ENCODE results near the gene RAP1GAP. TPM values are rescaled to one million over a fixed set of nuclear protein-coding genes. Genes with fewer than 3 reads are reported as not detected.

Gene RAP1GAP
- polyA plus RNA-seq, 2 of the 4 experiments (the other 2 are of a cell fraction): 5.4 to 16.7 TPM

DNA sequence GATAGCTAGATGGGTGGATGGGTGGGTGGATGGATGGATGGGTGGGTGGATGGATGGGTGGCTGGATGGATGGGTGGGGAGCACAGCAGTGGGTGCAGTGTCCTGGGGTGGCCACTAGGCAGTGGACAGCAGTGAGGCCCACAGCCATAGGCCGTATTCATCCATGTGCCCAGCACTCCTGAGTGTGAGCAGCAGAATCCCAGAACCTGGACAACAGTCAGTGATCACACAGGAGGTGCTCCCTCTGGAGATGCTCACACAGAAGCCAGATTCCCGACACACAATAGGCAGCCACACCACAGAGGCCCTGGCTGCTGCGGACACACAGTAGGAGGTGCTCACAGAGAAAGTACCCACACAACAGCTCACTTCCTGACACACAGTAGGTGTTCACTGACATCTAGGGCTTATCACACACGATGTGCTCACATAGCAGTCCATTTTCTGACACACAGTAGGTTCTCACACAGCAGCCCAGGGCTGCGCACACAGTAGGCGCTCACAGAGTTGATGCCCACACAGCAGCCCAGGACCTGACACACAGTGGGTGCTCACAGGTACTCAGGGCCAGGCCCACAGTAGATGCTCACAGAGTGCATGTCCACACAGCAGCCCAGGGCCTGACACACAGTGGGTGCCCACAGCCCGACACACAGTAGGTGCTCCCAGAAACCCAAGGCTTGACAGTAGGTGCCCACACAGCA lies 64.0 kb downstream of the RAP1GAP start:
- DNase-seq (ENCODE audit: low read depth in 1 of 2, low spot score in 1 of 2): no peak
- Histone ChIP-seq H3K27ac (no peak overlapping the region), H3K4me1 (peaks cover 8% of the 10 kb centered on the region; the same call in 1 of the 3 replicates), H3K4me2 (no peak overlapping the region), H3K9me3 (no peaks in the 10 kb centered on the region), H3K4me3 (no peak overlapping the region)
- TF ChIP-seq PHF8 (IDR thresholded peaks at IDR 0.05; ENCODE audit: borderline replicate concordance, low read depth) (no peak), KDM1A (IDR thresholded peaks at IDR 0.05; ENCODE audit: low read depth) (no peak), MAZ (IDR thresholded peaks at IDR 0.05; ENCODE audit: borderline replicate concordance, low read depth, low read length) (no peak)
- TF ChIP-seq, protein P1, sequence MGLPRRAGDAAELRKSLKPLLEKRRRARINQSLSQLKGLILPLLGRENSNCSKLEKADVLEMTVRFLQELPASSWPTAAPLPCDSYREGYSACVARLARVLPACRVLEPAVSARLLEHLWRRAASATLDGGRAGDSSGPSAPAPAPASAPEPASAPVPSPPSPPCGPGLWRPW (IDR thresholded peaks at IDR 0.05): no peak
- TF ChIP-seq, protein P2, sequence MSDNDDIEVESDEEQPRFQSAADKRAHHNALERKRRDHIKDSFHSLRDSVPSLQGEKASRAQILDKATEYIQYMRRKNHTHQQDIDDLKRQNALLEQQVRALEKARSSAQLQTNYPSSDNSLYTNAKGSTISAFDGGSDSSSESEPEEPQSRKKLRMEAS (IDR thresholded peaks at IDR 0.05): no peak
- WGBS (ENCODE audit: missing lambda C conversion rate): 92% methylated on average over 5 of the region's 7 CpGs
- POLR2A ChIA-PET: no interaction called here
- CTCF ChIA-PET: no interaction called here
- FAIRE-seq: no peak
- no peak for ATAC-seq

DNA sequence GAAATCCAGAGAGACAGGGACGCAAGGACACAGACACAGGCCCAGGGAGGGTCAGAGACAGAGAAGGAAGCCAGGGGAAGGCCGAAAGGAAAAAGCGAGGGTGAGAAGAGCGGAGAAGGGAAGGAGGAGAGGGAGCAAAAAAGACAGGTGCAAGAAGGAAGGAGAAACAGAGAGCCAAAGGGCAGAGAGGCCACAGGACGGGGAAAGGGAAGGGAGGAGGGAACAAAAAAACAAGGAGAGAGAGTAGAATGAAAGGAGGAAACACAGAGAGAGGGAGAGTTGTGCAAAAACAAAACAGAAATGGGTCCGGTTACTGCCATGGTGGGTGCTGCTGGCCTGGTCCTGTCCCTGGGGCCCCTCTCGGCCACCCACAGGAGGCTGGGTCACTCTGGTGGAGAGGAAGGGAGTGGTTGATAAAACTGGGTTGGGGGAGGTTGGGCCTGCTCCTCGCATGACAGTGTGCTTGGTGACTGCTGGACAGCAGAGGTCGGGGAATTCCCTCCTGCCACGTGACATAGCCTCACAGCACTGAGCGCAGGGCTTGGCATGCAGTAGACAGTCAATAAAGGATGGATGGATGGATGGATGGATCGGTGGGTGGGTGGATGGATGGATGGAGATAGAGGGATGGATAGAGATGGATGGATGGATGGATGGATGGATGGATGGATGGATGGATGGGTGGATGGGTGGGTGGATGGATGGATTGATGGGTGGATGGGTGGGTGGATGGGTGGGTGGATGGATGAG lies 64.8 kb downstream of the RAP1GAP start:
- POLR2A ChIA-PET: no interaction called here
- Histone ChIP-seq H3K9me3 (no peaks in the 10 kb centered on the region), H3K4me2 (no peak overlapping the region), H3K27ac (no peak overlapping the region), H3K4me3 (no peak overlapping the region), H3K4me1 (peaks cover 8% of the 10 kb centered on the region; the same call in 1 of the 3 replicates)
- no peak for TF ChIP-seq PHF8 (IDR thresholded peaks at IDR 0.05; ENCODE audit: borderline replicate concordance, low read depth)
- no peak for TF ChIP-seq RFX5 (IDR thresholded peaks at IDR 0.05)
- TF ChIP-seq POLR2A (IDR thresholded peaks at IDR 0.05; ENCODE audit: low read length): no peak
- no peak for TF ChIP-seq CHD2 (IDR thresholded peaks at IDR 0.05; ENCODE audit: low read length, partially characterized antibody)
- TF ChIP-seq, protein P3, sequence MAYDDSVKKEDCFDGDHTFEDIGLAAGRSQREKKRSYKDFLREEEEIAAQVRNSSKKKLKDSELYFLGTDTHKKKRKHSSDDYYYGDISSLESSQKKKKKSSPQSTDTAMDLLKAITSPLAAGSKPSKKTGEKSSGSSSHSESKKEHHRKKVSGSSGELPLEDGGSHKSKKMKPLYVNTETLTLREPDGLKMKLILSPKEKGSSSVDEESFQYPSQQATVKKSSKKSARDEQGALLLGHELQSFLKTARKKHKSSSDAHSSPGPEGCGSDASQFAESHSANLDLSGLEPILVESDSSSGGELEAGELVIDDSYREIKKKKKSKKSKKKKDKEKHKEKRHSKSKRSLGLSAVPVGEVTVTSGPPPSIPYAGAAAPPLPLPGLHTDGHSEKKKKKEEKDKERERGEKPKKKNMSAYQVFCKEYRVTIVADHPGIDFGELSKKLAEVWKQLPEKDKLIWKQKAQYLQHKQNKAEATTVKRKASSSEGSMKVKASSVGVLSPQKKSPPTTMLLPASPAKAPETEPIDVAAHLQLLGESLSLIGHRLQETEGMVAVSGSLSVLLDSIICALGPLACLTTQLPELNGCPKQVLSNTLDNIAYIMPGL (CRISPR knock-in tag; IDR thresholded peaks at IDR 0.05; ENCODE audit: borderline replicate concordance): no peak
- no peak for TF ChIP-seq HOXB13 (CRISPR knock-in tag; IDR thresholded peaks at IDR 0.05; ENCODE audit: low read depth)
- no peak for TF ChIP-seq RARB (CRISPR knock-in tag; IDR thresholded peaks at IDR 0.05)
- TF ChIP-seq, protein P2 (IDR thresholded peaks at IDR 0.05): no peak
- TF ChIP-seq CEBPB (IDR thresholded peaks at IDR 0.05): no peak
- no peak for TF ChIP-seq SREBF2 (IDR thresholded peaks at IDR 0.05)
- no peak for TF ChIP-seq POLR2AphosphoS2 (conservative IDR thresholded peaks at IDR 0.05; ENCODE audit: low read length)
- TF ChIP-seq CHD4 (IDR thresholded peaks at IDR 0.05; ENCODE audit: borderline replicate concordance): no peak
- TF ChIP-seq ZSCAN20 (CRISPR knock-in tag; IDR thresholded peaks at IDR 0.05): no peak
- TF ChIP-seq SMC3 (IDR thresholded peaks at IDR 0.05): no peak
- no peak for TF ChIP-seq HOXB5 (CRISPR knock-in tag; IDR thresholded peaks at IDR 0.05)
- no peak for TF ChIP-seq EP300 (IDR thresholded peaks at IDR 0.05)
- TF ChIP-seq, protein P4, sequence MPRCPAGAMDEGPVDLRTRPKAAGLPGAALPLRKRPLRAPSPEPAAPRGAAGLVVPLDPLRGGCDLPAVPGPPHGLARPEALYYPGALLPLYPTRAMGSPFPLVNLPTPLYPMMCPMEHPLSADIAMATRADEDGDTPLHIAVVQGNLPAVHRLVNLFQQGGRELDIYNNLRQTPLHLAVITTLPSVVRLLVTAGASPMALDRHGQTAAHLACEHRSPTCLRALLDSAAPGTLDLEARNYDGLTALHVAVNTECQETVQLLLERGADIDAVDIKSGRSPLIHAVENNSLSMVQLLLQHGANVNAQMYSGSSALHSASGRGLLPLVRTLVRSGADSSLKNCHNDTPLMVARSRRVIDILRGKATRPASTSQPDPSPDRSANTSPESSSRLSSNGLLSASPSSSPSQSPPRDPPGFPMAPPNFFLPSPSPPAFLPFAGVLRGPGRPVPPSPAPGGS (IDR thresholded peaks at IDR 0.05): no peak
- FAIRE-seq: no peak
- DNase-seq (ENCODE audit: low read depth in 1 of 2, low spot score in 1 of 2): no peak
- 82% methylated on average over 12 of the region's 12 CpGs for WGBS (ENCODE audit: missing lambda C conversion rate)
- CTCF ChIA-PET: no interaction called here
- ATAC-seq: no peak

Measured in A549 (cell line).